ENCODE data around the gene ZNF74.
"Not testable (repeated sequence)": the region's sequence is repeated elsewhere in the genome, so short reads cannot be mapped to it uniquely, and the experiment has no call there.

ZNF74 gene

GRCh38 chr22:20393705-20394476, at the start of gene ZNF74:
TSS of gene ZNF74 (plus strand) at chr22:20394151. CDS start at chr22:20394629, 478 bp downstream.
- DNase-seq, result peak; percentile 92

GRCh38 chr22:20346553-20346952, 47.4 kb upstream of the ZNF74 start:
- not testable (repeated sequence) for DNase-seq

- DNase-seq, result not testable (repeated sequence)
Observed at GRCh38 chr22:20352536-20352935, 41.4 kb upstream of the ZNF74 start.

- no peak for DNase-seq
Observed at GRCh38 chr22:20354238-20354975, 39.5 kb upstream of the ZNF74 start.

- not testable (repeated sequence) for DNase-seq
Observed at GRCh38 chr22:20355939-20356636, 37.9 kb upstream of the ZNF74 start.

GRCh38 chr22:20356906-20357305, 37.0 kb upstream of the ZNF74 start:
- not testable (repeated sequence) for DNase-seq

- DNase-seq, result not testable (repeated sequence)
Observed at GRCh38 chr22:20357967-20358366, 36.0 kb upstream of the ZNF74 start.

- not testable (repeated sequence) for DNase-seq
Observed at GRCh38 chr22:20358503-20359239, 35.3 kb upstream of the ZNF74 start.

GRCh38 chr22:20360261-20360660, 33.7 kb upstream of the ZNF74 start:
- DNase-seq, result not testable (repeated sequence)

GRCh38 chr22:20360866-20361751, 32.8 kb upstream of the ZNF74 start:
- DNase-seq, result not testable (repeated sequence)

- not testable (repeated sequence) for DNase-seq
Observed at GRCh38 chr22:20361752-20362229, 32.2 kb upstream of the ZNF74 start.

GRCh38 chr22:20362403-20362802, 31.5 kb upstream of the ZNF74 start:
- not testable (repeated sequence) for DNase-seq

GRCh38 chr22:20364335-20365260, 29.4 kb upstream of the ZNF74 start:
- DNase-seq, result not testable (repeated sequence)

GRCh38 chr22:20366841-20367240, 27.1 kb upstream of the ZNF74 start:
- DNase-seq, result not testable (repeated sequence)

GRCh38 chr22:20368875-20369274, 25.1 kb upstream of the ZNF74 start:
- DNase-seq, result not testable (repeated sequence)

GRCh38 chr22:20371687-20372086, 22.3 kb upstream of the ZNF74 start:
- DNase-seq, result not testable (repeated sequence)

- DNase-seq, result not testable (repeated sequence)
Observed at GRCh38 chr22:20372406-20372854, 21.5 kb upstream of the ZNF74 start.

- DNase-seq, result not testable (repeated sequence)
Observed at GRCh38 chr22:20373195-20373706, 20.7 kb upstream of the ZNF74 start.

GRCh38 chr22:20374130-20374529, 19.8 kb upstream of the ZNF74 start:
- DNase-seq, result not testable (repeated sequence)

GRCh38 chr22:20376281-20376680, 17.7 kb upstream of the ZNF74 start:
- DNase-seq, result not testable (repeated sequence)
